Right ventricle myocardium inferior (tissue), 1 donor: ENCODE results near the gene NOC2L. TPM values are rescaled to one million over a fixed set of nuclear protein-coding genes. Genes with fewer than 3 reads are reported as not detected.
"Not testable (repeated sequence)": the region's sequence is repeated elsewhere in the genome, so short reads cannot be mapped to it uniquely, and the experiment has no call there.

Experiments used
- ATAC-seq: fragments of 200-7000 bp; cut with Tn5 transposase; one replicate; pipeline ENCODE4 v1.9.1; 2020; ENCODE audit warnings: mild to moderate bottlenecking, moderate library complexity
- DNase-seq: peaks from one replicate; pipeline ENCODE4 v3.0.0; 2021; ENCODE audit errors: missing footprints
- intact Hi-C: fragments of 100-400 bp; cut with DNase I; formaldehyde crosslinking; loops from one replicate; pipeline ENCODE4 v1.11.0; 2022
- total RNA-seq: library from RNA; stranded (reverse); fragmentation: NEBNext Ultra II Directional; extraction: Animal tissue kit (Norgen Biotek cat#: 25700); gene quantifications from one replicate; pipeline ENCODE4 v1.2.1, GENCODE V29; 2021
- donor health status: DM: no; HTN: yes; CAD: no; lungs with severe emphysema.

The NOC2L gene
- total RNA-seq, 1 donor from 2014 or later, result 41.7 TPM

DNA sequence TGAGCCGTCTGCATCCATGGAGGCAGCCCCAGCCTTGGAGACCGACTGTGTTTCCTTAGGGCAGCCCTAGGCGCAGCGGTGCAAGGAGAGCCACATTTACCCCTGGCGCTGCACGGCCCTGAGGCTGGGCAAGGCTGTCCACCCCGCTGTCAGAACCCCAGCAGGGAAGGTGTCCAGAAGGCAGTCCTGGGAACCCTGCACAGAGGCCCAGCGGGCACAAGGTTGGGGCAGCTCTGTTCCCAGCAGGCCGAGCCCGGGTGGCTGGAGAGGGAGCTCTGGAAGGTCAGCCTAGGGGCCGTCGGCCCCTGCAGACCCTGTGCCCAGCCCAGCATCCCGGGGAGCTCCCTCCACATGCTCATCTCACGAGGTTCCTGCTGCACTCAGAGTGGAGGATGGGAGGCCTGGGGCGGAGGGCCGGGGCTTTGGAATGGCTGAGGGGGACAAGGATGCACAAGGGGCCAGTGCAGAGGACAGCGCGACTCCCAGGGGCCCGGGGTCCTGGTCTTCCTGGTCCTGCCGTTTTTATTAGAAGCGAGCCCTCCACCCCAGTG is 55.3 kb downstream of the NOC2L start:
- peak; percentile 54 for DNase-seq
- intact Hi-C loops, result loop anchor here (1.0 kb wide), 1 partner anchor 36 kb away; no protein-coding TSS in a partner anchor
- ATAC-seq, result no peak

DNA sequence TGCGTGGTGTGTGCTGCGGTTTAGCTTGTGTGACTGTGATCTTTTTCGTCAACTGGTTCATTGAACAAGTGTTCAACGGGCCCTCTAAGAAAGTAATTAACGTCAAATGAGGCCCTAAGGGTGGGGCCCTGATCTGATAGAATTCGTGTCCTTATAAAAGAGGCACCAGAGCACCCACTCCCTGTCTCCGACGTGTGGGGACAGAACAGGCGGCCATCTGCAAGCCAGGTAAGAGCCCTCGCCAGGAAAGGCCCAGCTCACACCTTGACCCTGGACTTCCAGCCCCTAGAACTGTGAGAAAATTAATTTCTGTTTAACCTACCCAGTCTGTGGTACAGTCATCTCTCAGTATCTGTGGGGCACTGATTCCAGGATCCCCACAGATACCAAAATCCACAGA is 55.8 kb downstream of the NOC2L start:
- ATAC-seq (no peak), DNase-seq (no peak)
- intact Hi-C loops, result no loop called here

DNA sequence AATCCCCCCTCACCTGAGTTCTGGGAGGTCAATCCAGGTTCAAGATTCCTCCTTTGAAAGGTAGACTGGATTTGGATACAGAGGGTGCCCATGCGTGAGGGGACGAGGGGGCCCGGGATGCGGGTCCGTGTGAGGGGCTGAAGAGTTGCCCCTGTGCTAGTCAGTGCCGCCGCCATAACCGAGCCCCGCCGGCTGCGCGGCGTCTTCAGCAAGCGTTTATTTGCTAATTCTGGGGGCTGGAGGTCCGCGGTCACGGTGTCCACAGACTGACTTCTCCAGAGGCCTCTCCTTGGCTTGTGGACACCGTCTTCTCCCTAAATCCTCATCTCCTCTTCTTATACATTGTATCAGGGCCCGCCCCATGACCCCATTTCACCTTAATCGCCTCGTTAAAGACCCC is 56.3 kb downstream of the NOC2L start:
- DNase-seq (peak; percentile 46), ATAC-seq (no peak)
- intact Hi-C loops, result no loop called here

DNA sequence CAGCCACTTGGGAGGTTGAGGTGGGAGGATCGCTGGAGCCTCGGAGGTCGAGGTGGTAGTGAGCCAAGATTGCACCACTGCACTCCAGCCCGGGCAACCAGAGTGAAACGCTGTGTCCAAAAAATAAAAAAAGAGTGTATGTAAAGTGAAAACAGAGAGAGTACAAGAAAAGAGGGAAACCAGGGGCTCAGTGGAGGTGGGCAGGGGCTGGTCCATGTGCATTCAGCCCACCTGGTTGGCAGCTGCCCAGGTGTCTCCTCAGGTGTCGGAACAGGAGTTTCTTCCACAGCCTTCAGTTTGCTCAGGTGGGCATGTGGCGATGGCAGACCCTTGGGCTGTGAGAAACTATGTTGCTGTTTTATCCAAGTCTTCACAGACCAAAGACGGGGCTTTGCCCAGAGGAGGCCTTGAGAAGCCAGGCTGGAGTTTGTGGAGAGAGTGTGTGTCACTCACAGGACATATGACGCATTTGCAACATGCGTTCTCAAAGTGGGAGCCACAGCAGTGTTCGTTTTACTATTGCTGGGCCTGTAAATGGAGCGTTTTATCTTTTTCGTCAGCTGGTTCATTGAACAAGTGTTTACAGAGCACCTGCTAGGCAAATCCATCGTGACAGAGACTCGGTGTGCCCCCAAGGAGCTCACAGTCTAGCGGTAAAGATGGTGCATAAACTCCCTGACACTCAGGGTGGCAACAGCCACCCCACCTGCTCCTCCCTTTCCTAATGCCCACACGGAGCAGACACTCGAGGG is 57.8 kb downstream of the NOC2L start:
- DNase-seq (peak; percentile 16), ATAC-seq (no peak)
- intact Hi-C loops, result no loop called here

DNA sequence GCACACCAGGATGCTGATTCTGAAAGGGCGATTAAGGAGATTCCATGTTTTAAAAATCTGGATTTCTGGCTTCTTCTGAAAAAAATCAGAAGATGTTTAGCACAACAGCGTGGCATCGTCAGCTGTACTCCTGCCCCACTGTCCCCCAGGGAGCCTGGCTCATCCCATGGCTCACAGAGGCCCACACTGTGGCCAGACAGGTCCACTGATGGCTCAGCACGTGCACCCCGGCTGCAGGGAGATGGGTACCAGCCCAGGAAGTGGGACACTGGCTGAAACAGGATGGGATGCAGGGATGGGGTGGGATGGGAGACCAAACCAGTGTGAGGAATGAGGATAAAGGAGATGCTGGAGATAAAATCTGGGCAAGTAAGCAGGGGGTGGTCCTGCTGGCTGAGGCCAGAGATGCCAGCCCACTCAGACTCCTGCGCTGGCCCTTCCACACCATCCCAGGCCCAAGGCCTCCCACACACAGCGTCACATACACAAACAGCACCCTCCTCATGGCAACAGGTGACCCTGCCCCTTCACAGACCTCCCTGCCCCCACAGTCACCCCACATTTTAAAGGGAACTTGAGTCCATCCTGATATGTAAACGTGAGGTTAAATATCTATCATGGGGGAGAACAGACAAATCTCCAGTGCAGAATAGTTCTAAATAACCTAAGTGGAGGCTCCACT is 59.3 kb downstream of the NOC2L start:
- DNase-seq (peak; percentile 20), ATAC-seq (no peak)
- intact Hi-C loops, result no loop called here

- intact Hi-C loops, ATAC-seq: not testable (repeated sequence)
- DNase-seq, result peak; percentile 51
These were observed 61.1 kb downstream of the NOC2L start for GRCh38 chr1:897951-898350.

DNA sequence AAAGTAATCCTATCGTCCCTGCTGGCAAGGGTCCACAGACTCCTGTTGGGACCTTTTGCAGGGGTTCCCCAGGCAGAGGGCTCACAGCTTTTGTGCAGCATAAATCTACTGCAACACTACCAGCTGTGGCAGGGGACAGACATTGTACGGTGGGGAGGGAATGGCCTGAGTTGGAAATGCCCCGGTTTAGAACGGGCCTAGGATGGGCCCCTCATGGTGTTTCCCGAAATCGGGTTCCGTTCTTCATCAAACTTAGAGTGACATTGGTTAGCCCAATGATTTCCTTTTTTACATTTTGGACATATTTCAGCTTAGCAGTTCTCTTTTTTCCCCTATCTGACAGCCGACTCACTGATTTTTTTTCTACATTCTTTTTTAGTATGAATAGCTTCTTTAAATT is 61.8 kb downstream of the NOC2L start:
- intact Hi-C loops, result no loop called here
- DNase-seq (no peak), ATAC-seq (no peak)

Other genes starting within 250 kb of the NOC2L start
- 1.7 TPM for gene SAMD11, start 35.3 kb downstream of the NOC2L start, total RNA-seq
- gene KLHL17, start 1.3 kb upstream of the NOC2L start, total RNA-seq, result 7.0 TPM
- not detected for gene PLEKHN1, start 7.2 kb upstream of the NOC2L start, total RNA-seq
- gene PERM1, start 22.8 kb upstream of the NOC2L start, total RNA-seq, result 174 TPM
- gene HES4, start 40.8 kb upstream of the NOC2L start, total RNA-seq, result 36.7 TPM
- 19.2 TPM for gene ISG15, start 54.2 kb upstream of the NOC2L start, total RNA-seq
- 14.1 TPM for gene AGRN, start 60.9 kb upstream of the NOC2L start, total RNA-seq
- not detected for gene RNF223, start 115.0 kb upstream of the NOC2L start, total RNA-seq
- gene C1orf159, start 156.8 kb upstream of the NOC2L start, total RNA-seq, result 2.9 TPM
- 0.24 TPM for gene TTLL10, start 214.6 kb upstream of the NOC2L start, total RNA-seq
- gene TNFRSF18, start 247.3 kb upstream of the NOC2L start, total RNA-seq, result not detected